ENCODE results near the gene ESRRA.

DNA sequence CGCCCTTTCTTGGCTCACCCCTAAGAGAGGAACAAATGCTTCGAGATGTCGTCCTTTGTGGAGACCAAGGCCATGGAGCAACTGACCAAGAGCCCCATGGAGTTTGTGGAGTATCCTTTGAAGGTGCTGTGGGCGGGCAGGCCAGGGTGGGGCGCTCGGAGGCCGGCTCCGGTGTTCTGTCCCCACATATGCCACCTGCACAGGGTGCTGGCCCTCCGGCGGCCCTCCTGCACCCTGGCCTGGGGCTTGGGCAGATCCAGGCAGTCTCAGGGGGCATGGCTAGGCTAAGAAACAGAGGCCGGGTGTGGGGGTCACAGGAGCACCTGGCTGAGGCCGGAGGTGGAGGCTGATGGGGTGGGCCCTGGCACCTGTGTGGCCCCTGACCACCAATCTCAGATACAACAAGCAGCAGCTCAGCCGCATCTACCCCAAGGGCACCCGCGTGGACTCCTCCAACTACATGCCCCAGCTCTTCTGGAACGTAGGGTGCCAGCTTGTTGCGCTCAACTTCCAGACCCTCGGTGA, 43.7 kb upstream of the ESRRA start:
- TF ChIP-seq POLR2A (IDR thresholded peaks at IDR 0.05): no peak
- TF ChIP-seq CTCF (IDR thresholded peaks at IDR 0.05): no peak
